ENCODE results near the gene TOP2A.
A peak's percentile ranks its signal among the peaks of the same experiment; 100 is the strongest.

Gene TOP2A

DNA sequence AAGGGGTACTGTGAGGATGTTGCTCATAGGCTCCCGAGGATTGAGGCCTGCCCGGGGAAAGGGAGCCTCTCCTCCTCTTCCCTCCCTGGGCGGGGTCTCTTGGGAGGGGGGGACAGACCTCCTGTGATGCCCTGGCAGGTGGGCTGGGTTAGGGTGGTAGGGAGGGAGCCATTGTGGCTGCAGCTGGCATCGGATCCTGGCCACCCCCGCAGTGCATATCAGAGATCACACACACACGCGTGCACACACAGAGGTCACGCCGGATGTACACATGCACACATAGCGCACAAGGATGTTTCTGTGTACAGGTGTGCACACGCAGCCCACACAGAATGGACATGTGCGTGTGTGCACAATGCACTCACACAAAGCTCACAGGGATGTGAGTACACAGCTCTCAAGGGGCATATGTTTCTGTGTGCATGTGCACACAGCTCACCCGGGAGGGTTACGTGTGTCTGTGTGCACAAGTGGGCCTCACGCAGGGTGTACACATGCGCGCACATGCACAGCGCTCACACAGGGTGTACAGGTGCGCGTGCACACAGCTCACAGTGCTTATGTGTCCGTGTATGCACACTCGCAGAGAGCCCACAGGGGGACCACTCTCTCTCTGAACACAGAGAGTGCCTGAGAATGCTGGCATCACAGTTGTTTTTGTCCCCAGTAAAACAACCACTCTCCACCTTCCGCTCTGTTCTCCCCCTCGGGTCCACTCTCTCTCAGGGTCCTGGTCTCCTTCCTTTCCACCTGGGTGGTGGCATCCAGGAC lies 55.6 kb downstream of the TOP2A start:
- Histone ChIP-seq H3K4me3 (ENCODE audit: low read depth in 1 of 5, low read length in 5 of 5) (peak overlapping the region in 4 of 5 donors; percentile 47 to 75 (median 73)), H3K36me3 (ENCODE audit: control insufficient read depth in 5 of 5, insufficient read depth in 5 of 5, low read length in 5 of 5) (no peaks in the 10 kb centered on the region), H3K27me3 (ENCODE audit: control insufficient read depth in 5 of 5, insufficient read depth in 4 of 5, low read length in 5 of 5) (peaks cover 0 to 16% (median 12%) of the 10 kb centered on the region in 5 donors), H3K27ac (ENCODE audit: low read depth, low read length) (no peak overlapping the region), H3K9me3 (ENCODE audit: control insufficient read depth in 5 of 5, low read length in 5 of 5) (no peaks in the 10 kb centered on the region), H3K4me1 (ENCODE audit: control insufficient read depth in 5 of 5, insufficient read depth in 5 of 5, low read length in 5 of 5) (peaks cover 0 to 30% (median 19%) of the 10 kb centered on the region in 5 donors), H3K9ac (ENCODE audit: low read length in 5 of 5) (no peak overlapping the region)

DNA sequence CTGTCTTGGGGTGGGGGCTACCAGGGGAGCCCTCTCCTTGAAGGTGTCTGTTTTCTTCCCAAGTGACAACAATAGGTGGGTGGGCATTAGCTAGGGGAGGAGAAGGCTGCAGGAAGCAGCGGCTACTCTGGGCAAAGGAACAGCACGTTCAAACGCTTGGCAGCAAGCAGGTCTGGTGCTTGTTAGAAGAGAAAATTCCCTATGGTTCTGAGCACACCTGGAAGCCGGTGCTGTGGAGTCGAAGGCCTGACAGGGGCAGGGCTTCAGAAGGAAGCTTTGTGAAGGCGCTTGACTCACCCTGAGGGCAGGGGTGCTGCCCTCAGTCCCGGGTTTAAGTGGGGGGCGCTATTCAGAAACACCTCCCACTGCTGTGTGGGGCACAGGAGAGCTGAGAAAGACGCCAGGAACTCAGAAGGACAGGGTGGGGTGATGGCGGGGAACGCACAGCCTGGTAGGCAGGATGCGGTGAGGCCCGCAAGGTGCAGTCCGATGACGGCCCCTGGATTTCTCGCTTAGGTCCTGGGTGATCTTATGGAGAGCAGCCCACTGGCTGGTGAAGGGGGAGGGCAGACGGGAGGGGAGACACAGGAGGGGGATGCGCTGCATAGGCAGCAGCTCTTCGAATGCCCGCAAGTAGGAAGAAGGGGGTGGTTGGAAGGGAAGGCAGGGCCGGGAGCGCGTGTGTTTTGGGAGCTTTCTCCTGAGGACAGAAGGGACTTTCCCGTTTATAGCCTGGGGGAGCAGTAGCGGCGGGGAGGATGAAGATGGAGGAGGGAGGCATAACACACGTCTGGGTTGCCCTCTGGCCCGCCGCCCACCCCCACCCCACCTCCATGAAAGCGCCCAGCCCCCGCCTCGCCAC lies 56.4 kb downstream of the TOP2A start:
- peaks cover 0 to 2% (median under 1%) of the 10 kb centered on the region in 5 donors for H3K36me3 ChIP-seq (ENCODE audit: control insufficient read depth in 5 of 5, insufficient read depth in 5 of 5, low read length in 5 of 5)
- no peak overlapping the region for H3K4me3 ChIP-seq (ENCODE audit: low read depth in 1 of 5, low read length in 5 of 5)
- H3K27ac ChIP-seq (ENCODE audit: low read depth, low read length): no peak overlapping the region
- H3K4me1 ChIP-seq (ENCODE audit: control insufficient read depth in 5 of 5, insufficient read depth in 5 of 5, low read length in 5 of 5): peaks cover 0 to 30% (median 19%) of the 10 kb centered on the region in 5 donors
- no peak overlapping the region for H3K9ac ChIP-seq (ENCODE audit: low read length in 5 of 5)
- H3K9me3 ChIP-seq (ENCODE audit: control insufficient read depth in 5 of 5, low read length in 5 of 5): no peaks in the 10 kb centered on the region
- peaks cover 0 to 13% (median 9%) of the 10 kb centered on the region in 5 donors for H3K27me3 ChIP-seq (ENCODE audit: control insufficient read depth in 5 of 5, insufficient read depth in 4 of 5, low read length in 5 of 5)

DNA sequence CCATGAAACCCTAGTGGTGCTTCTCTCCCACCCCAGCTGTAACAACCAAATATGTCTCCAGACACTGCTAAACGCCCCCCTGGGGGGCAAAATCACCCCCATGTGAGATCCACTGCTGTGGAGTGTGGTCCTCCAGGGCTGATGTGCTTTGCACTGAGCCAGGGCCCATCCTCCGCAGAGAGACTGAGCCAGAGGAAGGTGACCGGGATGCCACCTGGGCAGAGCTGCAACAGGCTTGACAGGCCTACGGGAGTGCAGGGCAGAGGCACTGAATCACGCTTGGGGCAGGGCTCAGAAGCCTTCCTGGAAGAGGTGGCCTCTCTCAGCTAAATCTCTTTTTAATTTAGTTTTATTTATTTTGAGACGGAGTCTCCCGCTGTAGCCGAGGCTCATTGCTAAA lies 57.6 kb downstream of the TOP2A start:
- H3K27me3 ChIP-seq (ENCODE audit: control insufficient read depth in 5 of 5, insufficient read depth in 4 of 5, low read length in 5 of 5): peaks cover 0 to 12% (median 7%) of the 10 kb centered on the region in 5 donors
- no peak overlapping the region for H3K27ac ChIP-seq (ENCODE audit: low read depth, low read length)
- peaks cover 0 to 14% (median 11%) of the 10 kb centered on the region in 5 donors for H3K36me3 ChIP-seq (ENCODE audit: control insufficient read depth in 5 of 5, insufficient read depth in 5 of 5, low read length in 5 of 5)
- H3K9ac ChIP-seq (ENCODE audit: low read length in 5 of 5): no peak overlapping the region
- no peak overlapping the region for H3K4me3 ChIP-seq (ENCODE audit: low read depth in 1 of 5, low read length in 5 of 5)
- peaks cover 0 to 36% (median 25%) of the 10 kb centered on the region in 5 donors for H3K4me1 ChIP-seq (ENCODE audit: control insufficient read depth in 5 of 5, insufficient read depth in 5 of 5, low read length in 5 of 5)
- no peaks in the 10 kb centered on the region for H3K9me3 ChIP-seq (ENCODE audit: control insufficient read depth in 5 of 5, low read length in 5 of 5)

DNA sequence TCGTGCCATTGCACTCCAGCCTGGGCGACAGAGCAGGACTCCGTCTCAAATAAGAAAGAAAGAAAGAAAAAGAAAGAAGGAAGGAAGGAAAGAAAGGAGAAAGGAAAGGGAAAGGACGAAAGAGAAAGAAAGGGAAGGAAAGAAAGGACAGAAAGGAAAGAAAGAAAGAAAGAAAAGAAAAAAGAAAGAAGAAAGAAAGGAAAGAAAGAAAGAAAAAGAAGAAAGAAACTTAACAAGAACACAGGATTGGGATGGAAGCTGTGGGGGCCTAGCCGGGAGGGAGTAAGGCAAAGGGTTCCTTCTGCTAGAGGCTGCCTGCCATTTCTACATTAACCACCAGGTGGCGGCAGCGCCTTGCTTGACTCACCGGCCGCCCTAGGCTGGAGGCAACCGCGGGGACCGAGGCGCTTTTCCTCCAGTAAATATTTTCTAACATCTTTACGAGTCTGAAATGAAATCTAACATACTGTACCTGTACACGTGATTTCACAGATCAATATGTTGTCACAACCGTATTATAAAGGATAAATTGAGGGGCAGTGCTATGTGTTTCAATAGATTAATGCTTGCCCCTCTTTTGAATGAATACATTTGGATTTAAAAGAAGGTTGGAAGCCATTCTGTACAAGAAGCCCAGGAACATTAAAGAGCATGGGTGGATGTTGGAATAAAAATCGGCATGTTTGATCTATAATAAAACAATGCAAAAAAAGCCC lies 59.2 kb downstream of the TOP2A start:
- peaks cover 0 to 31% (median 20%) of the 10 kb centered on the region in 5 donors for H3K4me1 ChIP-seq (ENCODE audit: control insufficient read depth in 5 of 5, insufficient read depth in 5 of 5, low read length in 5 of 5)
- peak overlapping the region in 1 of 5 donors; percentile 31 for H3K4me3 ChIP-seq (ENCODE audit: low read depth in 1 of 5, low read length in 5 of 5)
- H3K27me3 ChIP-seq (ENCODE audit: control insufficient read depth in 5 of 5, insufficient read depth in 4 of 5, low read length in 5 of 5): peaks cover 0 to 7% (median 4%) of the 10 kb centered on the region in 5 donors
- no peak overlapping the region for H3K27ac ChIP-seq (ENCODE audit: low read depth, low read length)
- H3K9ac ChIP-seq (ENCODE audit: low read length in 5 of 5): peak overlapping the region in 1 of 5 donors; percentile 39
- H3K9me3 ChIP-seq (ENCODE audit: control insufficient read depth in 5 of 5, low read length in 5 of 5): no peaks in the 10 kb centered on the region
- H3K36me3 ChIP-seq (ENCODE audit: control insufficient read depth in 5 of 5, insufficient read depth in 5 of 5, low read length in 5 of 5): peaks cover 0 to 28% (median 23%) of the 10 kb centered on the region in 5 donors

DNA sequence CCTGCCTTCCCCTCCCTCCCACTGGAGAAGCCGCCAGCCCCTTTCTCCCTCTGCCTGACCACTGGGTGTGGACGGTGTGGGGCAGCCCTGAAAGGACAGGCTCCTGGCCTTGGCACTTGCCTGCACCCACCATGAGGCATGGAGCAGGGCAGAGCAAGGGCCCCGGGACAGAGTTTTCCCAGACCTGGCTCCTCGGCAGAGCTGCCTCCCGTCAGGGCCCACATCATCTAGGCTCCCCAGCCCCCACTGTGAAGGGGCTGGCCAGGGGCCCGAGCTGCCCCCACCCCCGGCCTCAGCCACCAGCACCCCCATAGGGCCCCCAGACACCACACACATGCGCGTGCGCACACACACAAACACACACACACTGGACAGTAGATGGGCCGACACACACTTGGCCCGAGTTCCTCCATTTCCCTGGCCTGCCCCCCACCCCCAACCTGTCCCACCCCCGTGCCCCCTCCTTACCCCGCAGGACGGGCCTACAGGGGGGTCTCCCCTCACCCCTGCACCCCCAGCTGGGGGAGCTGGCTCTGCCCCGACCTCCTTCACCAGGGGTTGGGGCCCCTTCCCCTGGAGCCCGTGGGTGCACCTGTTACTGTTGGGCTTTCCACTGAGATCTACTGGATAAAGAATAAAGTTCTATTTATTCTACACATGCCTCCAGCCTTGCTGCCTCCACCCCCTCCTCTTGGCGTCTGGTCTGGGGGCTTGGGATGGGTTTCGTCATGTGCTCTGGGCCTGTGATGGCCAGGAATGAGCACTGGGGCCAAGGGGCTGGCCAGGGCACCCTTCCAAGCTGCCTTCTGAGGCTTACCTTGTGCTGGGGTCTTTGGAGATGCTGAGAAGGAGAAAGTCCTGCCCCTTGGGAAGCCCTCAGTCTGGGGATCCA lies 60.5 kb downstream of the TOP2A start:
- peaks cover 0 to 4% (median 3%) of the 10 kb centered on the region in 5 donors for H3K27me3 ChIP-seq (ENCODE audit: control insufficient read depth in 5 of 5, insufficient read depth in 4 of 5, low read length in 5 of 5)
- H3K4me1 ChIP-seq (ENCODE audit: control insufficient read depth in 5 of 5, insufficient read depth in 5 of 5, low read length in 5 of 5): peaks cover 0 to 20% (median 14%) of the 10 kb centered on the region in 5 donors
- H3K4me3 ChIP-seq (ENCODE audit: low read depth in 1 of 5, low read length in 5 of 5): no peak overlapping the region
- H3K36me3 ChIP-seq (ENCODE audit: control insufficient read depth in 5 of 5, insufficient read depth in 5 of 5, low read length in 5 of 5): peaks cover 0 to 41% (median 33%) of the 10 kb centered on the region in 5 donors
- no peaks in the 10 kb centered on the region for H3K9me3 ChIP-seq (ENCODE audit: control insufficient read depth in 5 of 5, low read length in 5 of 5)
- H3K27ac ChIP-seq (ENCODE audit: low read depth, low read length): no peak overlapping the region
- H3K9ac ChIP-seq (ENCODE audit: low read length in 5 of 5): no peak overlapping the region

DNA sequence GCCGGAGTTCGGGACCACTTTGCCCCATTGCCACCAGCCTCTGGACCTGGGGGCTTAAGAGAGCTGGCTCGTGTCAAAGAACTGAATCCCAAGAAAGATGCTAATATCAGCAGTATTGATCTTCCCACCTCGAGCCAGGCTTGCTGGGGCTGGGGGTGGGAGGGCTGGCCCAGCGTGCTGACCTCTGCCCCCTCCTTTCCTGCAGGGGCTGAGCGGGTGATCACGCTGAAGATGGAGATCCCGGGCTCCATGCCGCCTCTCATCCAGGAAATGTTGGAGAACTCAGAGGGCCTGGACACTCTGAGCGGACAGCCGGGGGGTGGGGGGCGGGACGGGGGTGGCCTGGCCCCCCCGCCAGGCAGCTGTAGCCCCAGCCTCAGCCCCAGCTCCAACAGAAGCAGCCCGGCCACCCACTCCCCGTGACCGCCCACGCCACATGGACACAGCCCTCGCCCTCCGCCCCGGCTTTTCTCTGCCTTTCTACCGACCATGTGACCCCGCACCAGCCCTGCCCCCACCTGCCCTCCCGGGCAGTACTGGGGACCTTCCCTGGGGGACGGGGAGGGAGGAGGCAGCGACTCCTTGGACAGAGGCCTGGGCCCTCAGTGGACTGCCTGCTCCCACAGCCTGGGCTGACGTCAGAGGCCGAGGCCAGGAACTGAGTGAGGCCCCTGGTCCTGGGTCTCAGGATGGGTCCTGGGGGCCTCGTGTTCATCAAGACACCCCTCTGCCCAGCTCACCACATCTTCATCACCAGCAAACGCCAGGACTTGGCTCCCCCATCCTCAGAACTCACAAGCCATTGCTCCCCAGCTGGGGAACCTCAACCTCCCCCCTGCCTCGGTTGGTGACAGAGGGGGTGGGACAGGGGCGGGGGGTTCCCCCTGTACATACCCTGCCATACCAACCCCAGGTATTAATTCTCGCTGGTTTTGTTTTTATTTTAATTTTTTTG lies 61.6 kb downstream of the TOP2A start:
- H3K4me3 ChIP-seq (ENCODE audit: low read depth in 1 of 5, low read length in 5 of 5): no peak overlapping the region
- no peak overlapping the region for H3K9ac ChIP-seq (ENCODE audit: low read length in 5 of 5)
- H3K9me3 ChIP-seq (ENCODE audit: control insufficient read depth in 5 of 5, low read length in 5 of 5): no peaks in the 10 kb centered on the region
- peaks cover 0 to 51% (median 42%) of the 10 kb centered on the region in 5 donors for H3K36me3 ChIP-seq (ENCODE audit: control insufficient read depth in 5 of 5, insufficient read depth in 5 of 5, low read length in 5 of 5)
- no peak overlapping the region for H3K27ac ChIP-seq (ENCODE audit: low read depth, low read length)
- H3K4me1 ChIP-seq (ENCODE audit: control insufficient read depth in 5 of 5, insufficient read depth in 5 of 5, low read length in 5 of 5): peaks cover 0 to 19% (median 15%) of the 10 kb centered on the region in 5 donors
- no peaks in the 10 kb centered on the region for H3K27me3 ChIP-seq (ENCODE audit: control insufficient read depth in 5 of 5, insufficient read depth in 4 of 5, low read length in 5 of 5)

DNA sequence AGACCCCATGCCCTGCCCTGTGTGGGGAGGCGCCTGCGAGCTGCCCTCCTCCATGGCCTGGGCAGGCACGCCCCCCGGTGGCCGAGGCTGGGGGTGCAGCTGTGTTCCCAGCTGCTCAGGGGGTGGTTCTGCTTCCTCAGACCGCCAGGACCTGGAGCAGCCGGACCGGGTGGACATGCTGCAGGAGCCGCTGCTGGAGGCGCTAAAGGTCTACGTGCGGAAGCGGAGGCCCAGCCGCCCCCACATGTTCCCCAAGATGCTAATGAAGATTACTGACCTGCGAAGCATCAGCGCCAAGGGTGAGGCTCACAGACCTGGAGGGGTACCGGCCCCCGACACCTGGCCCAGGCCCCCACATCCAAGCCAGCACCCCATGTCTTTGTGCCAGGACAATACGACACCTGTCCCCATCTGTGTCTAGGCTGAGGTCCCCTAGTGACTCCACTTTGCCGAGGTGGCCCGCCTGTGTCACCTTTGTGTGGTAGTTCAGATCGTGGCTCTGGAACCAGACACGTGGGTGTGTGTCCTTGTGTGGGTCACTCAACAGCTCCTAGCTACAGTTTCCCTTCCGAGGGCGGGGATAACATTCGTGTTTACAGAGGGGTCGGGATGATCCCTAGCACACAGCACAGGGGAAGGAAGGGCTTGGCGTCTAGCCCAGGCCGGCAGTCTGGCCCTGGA lies 62.4 kb downstream of the TOP2A start:
- H3K4me3 ChIP-seq (ENCODE audit: low read depth in 1 of 5, low read length in 5 of 5): no peak overlapping the region
- H3K36me3 ChIP-seq (ENCODE audit: control insufficient read depth in 5 of 5, insufficient read depth in 5 of 5, low read length in 5 of 5): peaks cover 0 to 57% (median 42%) of the 10 kb centered on the region in 5 donors
- no peaks in the 10 kb centered on the region for H3K9me3 ChIP-seq (ENCODE audit: control insufficient read depth in 5 of 5, low read length in 5 of 5)
- peaks cover 0 to 23% (median 21%) of the 10 kb centered on the region in 5 donors for H3K4me1 ChIP-seq (ENCODE audit: control insufficient read depth in 5 of 5, insufficient read depth in 5 of 5, low read length in 5 of 5)
- H3K9ac ChIP-seq (ENCODE audit: low read length in 5 of 5): no peak overlapping the region
- no peaks in the 10 kb centered on the region for H3K27me3 ChIP-seq (ENCODE audit: control insufficient read depth in 5 of 5, insufficient read depth in 4 of 5, low read length in 5 of 5)
- no peak overlapping the region for H3K27ac ChIP-seq (ENCODE audit: low read depth, low read length)

Data from subcutaneous abdominal adipose tissue (tissue), 5 donors.